ENCODE data around the gene ZBTB21. TPM values are rescaled to one million over a fixed set of nuclear protein-coding genes. Genes with fewer than 3 reads are reported as not detected.

ZBTB21 gene
- total and polyA plus RNA-seq, 2 experiments from 2014 or later = 10.0 to 11.0 TPM

- H3K4me3 Mint-ChIP-seq = no peak overlapping the region
- H3K27ac Mint-ChIP-seq = no peak overlapping the region
- H3K4me1 Mint-ChIP-seq = 0 out of 3 replicates have a peak, but pooled peaks cover 2% of the 10 kb centered on the region
- H3K4me2 ChIP-seq = no peak overlapping the region
- no peaks in the 10 kb centered on the region for H3K4me1 ChIP-seq (ENCODE audit: insufficient read depth)
- H3K9me2 ChIP-seq (ENCODE audit: insufficient read depth) = no peaks in the 10 kb centered on the region
- TF ChIP-seq CTCF (conservative IDR thresholded peaks at IDR 0.05; ENCODE audit: low read depth in 2 of 2) = no peak
- TF ChIP-seq NANOG (IDR thresholded peaks at IDR 0.05; ENCODE audit: borderline replicate concordance) = no peak
- TF ChIP-seq ZNF331 (CRISPR knock-in tag; IDR thresholded peaks at IDR 0.05; ENCODE audit: low read depth) = no peak
- TF ChIP-seq EZH2 (IDR thresholded peaks at IDR 0.05; ENCODE audit: low read depth, unreplicated experiment) = no peak
- no peak for TF ChIP-seq POLR2AphosphoS5 (IDR thresholded peaks at IDR 0.05; ENCODE audit: low read depth)
- TF ChIP-seq ZNF114 (CRISPR knock-in tag; IDR thresholded peaks at IDR 0.05) = no peak
- TF ChIP-seq REST (IDR thresholded peaks at IDR 0.05; ENCODE audit: unreplicated experiment) = no peak
- TF ChIP-seq EZH2phosphoT487 (IDR thresholded peaks at IDR 0.05; ENCODE audit: unreplicated experiment) = no peak
- TF ChIP-seq STAT1 (IDR thresholded peaks at IDR 0.05; ENCODE audit: unreplicated experiment) = no peak
- no peak for TF ChIP-seq ETS1 (IDR thresholded peaks at IDR 0.05)
- TF ChIP-seq ZNF462 (CRISPR knock-in tag; IDR thresholded peaks at IDR 0.05) = no peak
- TF ChIP-seq CREB1 (CRISPR knock-in tag; IDR thresholded peaks at IDR 0.05; ENCODE audit: low read depth) = no peak
- TF ChIP-seq JUNB (IDR thresholded peaks at IDR 0.05; ENCODE audit: unreplicated experiment) = no peak
- ATAC-seq (no peak), DNase-seq (ENCODE audit: low spot score) (no peak)
- no peaks in the 10 kb centered on the region; the same call in 2 of the 3 replicates for H3K9me3 Mint-ChIP-seq
- H3K27me3 Mint-ChIP-seq (ENCODE audit: insufficient read depth, low read depth, poor library complexity) = peaks cover 11% of the 10 kb centered on the region
- H3K27me3 ChIP-seq (ENCODE audit: insufficient read depth) = no peaks in the 10 kb centered on the region
- H2AFZ ChIP-seq = no peak overlapping the region
- H3K36me3 ChIP-seq (ENCODE audit: insufficient read depth) = no peaks in the 10 kb centered on the region
- no peaks in the 10 kb centered on the region for H3F3A ChIP-seq (replicated peaks; ENCODE audit: low read depth)
- no peak overlapping the region for H3K4me3 ChIP-seq
- no peaks in the 10 kb centered on the region for H3K36me3 Mint-ChIP-seq (ENCODE audit: low read depth)
- no peaks in the 10 kb centered on the region for H4K20me1 ChIP-seq (replicated peaks; ENCODE audit: insufficient read depth)
- no peak overlapping the region for H3K27ac ChIP-seq (ENCODE audit: low read depth)
- H3K79me2 ChIP-seq (replicated peaks; ENCODE audit: insufficient read depth) = no peaks in the 10 kb centered on the region
Measured at GRCh38 chr21:42043961-42044360, 33.8 kb upstream of the ZBTB21 start.
